ENCODE results near the gene GPBP1L1. TPM values are rescaled to one million over a fixed set of nuclear protein-coding genes. Genes with fewer than 3 reads are reported as not detected.
A peak's percentile ranks its signal among the peaks of the same experiment; 100 is the strongest.
"Not testable (repeated sequence)": the region's sequence is repeated elsewhere in the genome, so short reads cannot be mapped to it uniquely, and the experiment has no call there.

The GPBP1L1 gene, protein sequence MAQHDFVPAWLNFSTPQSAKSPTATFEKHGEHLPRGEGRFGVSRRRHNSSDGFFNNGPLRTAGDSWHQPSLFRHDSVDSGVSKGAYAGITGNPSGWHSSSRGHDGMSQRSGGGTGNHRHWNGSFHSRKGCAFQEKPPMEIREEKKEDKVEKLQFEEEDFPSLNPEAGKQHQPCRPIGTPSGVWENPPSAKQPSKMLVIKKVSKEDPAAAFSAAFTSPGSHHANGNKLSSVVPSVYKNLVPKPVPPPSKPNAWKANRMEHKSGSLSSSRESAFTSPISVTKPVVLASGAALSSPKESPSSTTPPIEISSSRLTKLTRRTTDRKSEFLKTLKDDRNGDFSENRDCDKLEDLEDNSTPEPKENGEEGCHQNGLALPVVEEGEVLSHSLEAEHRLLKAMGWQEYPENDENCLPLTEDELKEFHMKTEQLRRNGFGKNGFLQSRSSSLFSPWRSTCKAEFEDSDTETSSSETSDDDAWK
- total RNA-seq (2014; rRNA removed; shearing (Covaris generic)) (85.6 and 125 TPM in 2 replicates), polyA plus RNA-seq (2016; fragmentation: Nextera tagmentation; extraction: Ambion mirVana) (60.9 and 69.3 TPM in 2 replicates)

DNA sequence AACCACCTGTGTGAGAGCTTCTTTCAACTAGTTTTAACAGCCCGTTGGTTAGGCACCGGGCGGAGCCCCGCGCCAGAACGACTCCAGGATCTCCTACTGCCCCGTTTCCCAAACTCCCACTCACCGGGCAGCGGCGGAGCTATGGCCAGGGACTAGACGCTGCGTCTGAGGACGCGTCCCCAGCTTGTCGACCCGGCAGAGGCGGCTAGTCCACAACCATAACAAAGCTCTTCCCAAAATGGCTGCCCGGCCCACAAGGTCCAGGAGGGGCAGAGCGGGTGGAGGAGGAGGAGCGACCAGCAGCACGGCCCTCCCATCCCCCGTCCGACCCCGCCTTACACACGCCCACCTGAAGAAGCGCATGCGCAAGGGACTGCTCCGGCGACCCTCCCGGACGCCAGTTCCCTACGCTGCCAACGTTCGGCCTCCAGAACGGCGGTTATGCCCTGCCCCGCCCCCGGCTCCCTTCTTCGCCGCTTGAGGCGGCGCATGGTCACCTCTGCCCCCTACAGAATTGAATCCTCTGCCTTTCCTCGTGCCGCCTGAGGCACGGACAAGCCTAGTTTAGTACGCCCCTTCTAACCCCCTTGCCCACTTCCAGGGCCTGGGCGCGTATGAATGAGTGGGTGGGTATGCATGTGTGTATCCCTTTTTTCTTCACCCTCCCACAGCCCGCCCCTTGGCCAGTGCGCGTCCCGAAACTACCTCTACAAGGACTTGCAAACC is at the start of gene GPBP1L1:
Gene GPBP1L1, minus strand, starts transcription at position 246 of the 726 bp plus-strand sequence. CDS start 27,446 bp downstream, outside the sequence.
- Histone ChIP-seq H3K36me3 (ENCODE audit: low read depth) (no peaks in the 10 kb centered on the region), H3K27me3 (replicated peaks; ENCODE audit: insufficient read depth) (no peaks in the 10 kb centered on the region), H3K4me1 (ENCODE audit: insufficient read depth) (peaks cover 24% of the 10 kb centered on the region), H4K20me1 (ENCODE audit: insufficient read depth) (no peaks in the 10 kb centered on the region), H3F3A (ENCODE audit: insufficient read depth) (peaks cover 6% of the 10 kb centered on the region), H3K9ac (peak within 1 kb of the TSS; percentile 93), H3K4me2 (ENCODE audit: unreplicated experiment) (peak within 1 kb of the TSS; percentile 95), H3K27ac (peak within 1 kb of the TSS; percentile 97), H3K79me2 (ENCODE audit: insufficient read depth) (peaks cover 83% of the 10 kb centered on the region), H3K4me3 (peak within 1 kb of the TSS; percentile 100), H2AFZ (peak within 1 kb of the TSS; percentile 96), H3K9me2 (ENCODE audit: insufficient read depth) (no peaks in the 10 kb centered on the region), H3K9me3 (ENCODE audit: low read depth) (no peaks in the 10 kb centered on the region)
- in situ Hi-C loops (cut with MboI): no loop called here
- 1% methylated on average over 42 to 52 of the region's 52 CpGs for WGBS, 2 experiments (ENCODE audit: low coverage in 1 of 2, low lambda C conversion rate in 2 of 2, missing lambda C conversion rate in 2 of 2)
- DNase-seq: peak; percentile 99
- TF ChIP-seq EZH2 (IDR thresholded peaks at IDR 0.05; ENCODE audit: insufficient read depth, poor library complexity, severe bottlenecking) (no peak), EZH2phosphoT487 (IDR thresholded peaks at IDR 0.05; ENCODE audit: insufficient read depth, low read depth) (no peak)

DNA sequence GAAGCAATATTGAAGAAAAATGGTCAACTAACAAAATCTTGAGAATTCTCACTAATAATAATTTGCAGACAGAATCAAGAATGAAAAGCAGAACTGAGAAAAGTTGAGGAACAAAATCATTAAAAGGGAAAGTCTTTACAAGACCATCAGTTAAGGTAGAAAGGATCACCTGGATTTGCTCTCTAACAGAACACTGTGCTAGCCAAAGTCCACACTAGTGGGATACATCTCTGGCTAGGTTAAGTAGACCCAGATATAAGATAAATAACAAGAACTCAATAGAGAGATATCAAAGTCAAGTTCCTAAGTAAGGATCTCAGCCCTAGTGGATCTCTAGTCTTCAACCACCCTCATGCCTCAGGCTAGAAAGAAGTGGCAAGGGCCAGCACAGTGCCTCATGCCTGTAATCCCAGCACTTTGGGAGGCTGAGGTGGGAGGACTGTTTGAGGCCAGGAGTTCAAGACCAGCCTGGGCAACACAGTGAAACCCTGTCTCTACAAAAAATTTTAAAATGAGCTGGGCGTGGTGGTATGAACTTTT is 44.5 kb upstream of the GPBP1L1 start:
- Histone ChIP-seq H3K4me2 (ENCODE audit: unreplicated experiment) (no peak overlapping the region), H2AFZ (no peak overlapping the region), H3F3A (ENCODE audit: insufficient read depth) (no peaks in the 10 kb centered on the region), H3K27ac (no peak overlapping the region), H3K4me1 (ENCODE audit: insufficient read depth) (no peaks in the 10 kb centered on the region), H3K9me2 (ENCODE audit: insufficient read depth) (no peaks in the 10 kb centered on the region), H3K9me3 (ENCODE audit: low read depth) (no peaks in the 10 kb centered on the region), H3K79me2 (ENCODE audit: insufficient read depth) (no peaks in the 10 kb centered on the region), H3K4me3 (no peak overlapping the region), H3K9ac (no peak overlapping the region), H3K27me3 (replicated peaks; ENCODE audit: insufficient read depth) (no peaks in the 10 kb centered on the region), H3K36me3 (ENCODE audit: low read depth) (peaks cover 4% of the 10 kb centered on the region; the same call in 1 of the 2 replicates), H4K20me1 (ENCODE audit: insufficient read depth) (no peaks in the 10 kb centered on the region)
- in situ Hi-C loops (cut with MboI): no loop called here
- 94 to 100% methylated on average over 1 of the region's 1 CpG for WGBS, 2 experiments (ENCODE audit: low coverage in 1 of 2, low lambda C conversion rate in 2 of 2, missing lambda C conversion rate in 2 of 2)
- no peak for DNase-seq
- TF ChIP-seq EZH2phosphoT487 (IDR thresholded peaks at IDR 0.05; ENCODE audit: insufficient read depth, low read depth) (no peak), EZH2 (IDR thresholded peaks at IDR 0.05; ENCODE audit: insufficient read depth, poor library complexity, severe bottlenecking) (no peak)

DNA sequence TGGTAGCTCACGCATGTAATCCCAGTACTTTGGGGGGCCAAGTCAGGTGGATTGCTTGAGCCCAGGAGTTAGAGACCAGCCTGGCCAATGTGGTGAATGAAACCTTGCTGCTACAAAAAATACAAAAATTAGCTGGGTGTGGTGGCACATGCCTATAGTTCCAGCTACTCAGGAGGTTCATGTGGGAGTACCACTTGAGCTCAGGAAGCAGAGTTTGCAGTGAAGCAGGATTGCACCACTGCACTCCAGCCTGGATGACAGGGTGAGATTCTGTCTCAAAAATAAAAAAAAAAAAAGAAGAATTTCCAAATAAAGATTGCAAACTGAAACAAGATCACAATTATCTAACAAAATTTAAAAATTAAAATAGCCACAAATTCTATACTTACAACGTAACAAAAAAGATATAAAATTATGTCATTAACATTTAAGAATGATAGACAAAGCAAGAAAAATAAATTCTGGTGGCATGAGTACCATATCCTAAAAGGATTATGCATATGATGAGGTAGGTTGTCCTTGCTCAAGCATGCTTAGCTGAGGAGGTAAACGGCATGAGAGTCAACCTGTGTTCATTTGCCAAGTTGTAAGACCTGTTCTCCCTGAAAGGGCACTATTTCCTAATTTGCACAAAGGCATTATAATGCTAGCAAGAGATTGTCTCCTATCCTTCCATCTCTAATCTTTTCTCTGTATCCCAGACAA is 43.9 kb upstream of the GPBP1L1 start:
- Histone ChIP-seq H3K9me3 (ENCODE audit: low read depth) (no peaks in the 10 kb centered on the region), H3K9me2 (ENCODE audit: insufficient read depth) (no peaks in the 10 kb centered on the region), H3K27me3 (replicated peaks; ENCODE audit: insufficient read depth) (no peaks in the 10 kb centered on the region), H3K9ac (no peak overlapping the region), H3K4me3 (no peak overlapping the region), H3K79me2 (ENCODE audit: insufficient read depth) (no peaks in the 10 kb centered on the region), H3K4me1 (ENCODE audit: insufficient read depth) (no peaks in the 10 kb centered on the region), H3F3A (ENCODE audit: insufficient read depth) (no peaks in the 10 kb centered on the region), H4K20me1 (ENCODE audit: insufficient read depth) (no peaks in the 10 kb centered on the region), H3K36me3 (ENCODE audit: low read depth) (peaks cover 4% of the 10 kb centered on the region; the same call in 1 of the 2 replicates), H3K4me2 (ENCODE audit: unreplicated experiment) (no peak overlapping the region), H3K27ac (no peak overlapping the region), H2AFZ (no peak overlapping the region)
- TF ChIP-seq EZH2 (IDR thresholded peaks at IDR 0.05; ENCODE audit: insufficient read depth, poor library complexity, severe bottlenecking) (no peak), EZH2phosphoT487 (IDR thresholded peaks at IDR 0.05; ENCODE audit: insufficient read depth, low read depth) (no peak)
- 94 to 98% methylated on average over 3 of the region's 3 CpGs for WGBS, 2 experiments (ENCODE audit: low coverage in 1 of 2, low lambda C conversion rate in 2 of 2, missing lambda C conversion rate in 2 of 2)
- DNase-seq: no peak
- in situ Hi-C loops (cut with MboI): no loop called here

DNA sequence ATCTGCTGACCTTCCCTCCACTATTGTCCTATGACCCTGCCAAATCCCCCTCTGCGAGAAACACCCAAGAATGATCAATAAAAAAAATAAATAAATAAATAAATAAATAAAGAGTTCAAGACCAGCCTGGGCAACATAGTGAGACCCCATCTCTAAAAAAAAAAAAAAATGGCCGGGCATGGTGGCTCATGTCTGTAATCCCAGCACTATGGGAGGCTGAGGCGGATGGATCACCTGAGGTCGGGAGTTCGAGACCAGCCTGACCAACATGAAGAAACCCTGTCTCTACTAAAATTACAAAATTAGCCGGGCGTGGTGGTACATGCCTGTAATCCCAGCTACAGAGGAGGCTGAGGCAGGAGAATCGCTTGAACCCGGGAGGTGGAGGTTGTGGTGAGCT is 39.7 kb upstream of the GPBP1L1 start:
- H3K9me2 ChIP-seq (ENCODE audit: insufficient read depth); H3K27me3 ChIP-seq (replicated peaks; ENCODE audit: insufficient read depth); H3K27ac ChIP-seq; in situ Hi-C loops (cut with MboI); H3K4me2 ChIP-seq (ENCODE audit: unreplicated experiment); H3K4me3 ChIP-seq; H3K36me3 ChIP-seq (ENCODE audit: low read depth); H4K20me1 ChIP-seq (ENCODE audit: insufficient read depth); DNase-seq; H2AFZ ChIP-seq; H3K9ac ChIP-seq; H3K79me2 ChIP-seq (ENCODE audit: insufficient read depth); H3K9me3 ChIP-seq (ENCODE audit: low read depth): not testable (repeated sequence)
- peaks cover 12% of the 10 kb centered on the region for H3F3A ChIP-seq (ENCODE audit: insufficient read depth)
- 97% methylated on average over 8 to 9 of the region's 9 CpGs for WGBS, 2 experiments (ENCODE audit: low coverage in 1 of 2, low lambda C conversion rate in 2 of 2, missing lambda C conversion rate in 2 of 2)
- H3K4me1 ChIP-seq (ENCODE audit: insufficient read depth): peaks cover 18% of the 10 kb centered on the region

Data from GM23248 (cell line).